K562 (cell line): Measurements from ENCODE around the gene PCDH12. TPM values are rescaled to one million over a fixed set of nuclear protein-coding genes. Genes with fewer than 3 reads are reported as not detected.

Source experiments
- ATAC-seq: fragments of 200-7000 bp; cut with Tn5 transposase; 3 replicates; pipeline ENCODE4 v1.9.1; 2020; ENCODE audit warnings: moderate library complexity
- BruUV-seq: library from RNA; stranded (reverse); fragments of 400-500 nt; replicated peaks from 2 replicates; lab custom pipeline; 2021; lab: Mats Ljungman, UMichigan
- CTCF ChIA-PET: fragments of 300-600 bp; formaldehyde crosslinking; extraction: SDS; loops from one replicate; lab custom pipeline; 2021; ENCODE audit warnings: low intra/inter-chr PET ratio; lab: Yijun Ruan, JAX
- POLR2A ChIA-PET: fragments of 300-600, 350-650 bp; sonication (Branson Sonifier 250); formaldehyde crosslinking; extraction: SDS; loops from one replicate; lab custom pipeline; 2021; ENCODE audit warnings: antibody characterized with exemption, inconsistent platforms; lab: Yijun Ruan, JAX
- DNase-seq, 4 experiments: peaks; one replicate each; pipeline versions ENCODE4 v3.0.0 to v3.0.0-alpha.2; 2011 to 2018; ENCODE audit warnings: low spot score in 3 of 4, mixed read lengths in 3 of 4; ENCODE audit errors: extremely low read depth in 1 of 4
- FAIRE-seq: peaks from 2 replicates; lab custom pipeline; 2011; peaks lifted over from hg19 to GRCh38; lab: Jason Lieb, UNC
- H2AFZ ChIP-seq: 2 replicates; pipeline ENCODE4 v1.6.0; 2011; ENCODE audit warnings: low read depth, low read length, control low read depth, inconsistent platforms
- H3K27ac ChIP-seq: fragments of 200-600 bp; 3 replicates; pipeline ENCODE4 v1.8.0; 2011; ENCODE audit warnings: low read depth, mild to moderate bottlenecking, control low read depth, inconsistent platforms, low read length, moderate library complexity, mixed read lengths; ENCODE audit errors: extremely low read depth
- H3K27me3 ChIP-seq, 2 experiments: fragments of 300-600 bp in 1 of 2; 2 replicates in 1 of 2; 3 replicates in 1 of 2; pipeline versions ENCODE4 v1.6.0 to v1.8.0; 2011; ENCODE audit warnings: inconsistent platforms in 2 of 2, low read length in 2 of 2, mild to moderate bottlenecking in 1 of 2, mixed read lengths in 1 of 2, moderate library complexity in 1 of 2; ENCODE audit not compliant: control insufficient read depth in 2 of 2, insufficient read depth in 2 of 2
- H3K36me3 ChIP-seq: fragments of 300-600 bp; 3 replicates; pipeline ENCODE4 v1.8.0; 2011; ENCODE audit warnings: mild to moderate bottlenecking, low read length, inconsistent platforms; ENCODE audit not compliant: control insufficient read depth, insufficient read depth
- H3K4me1 ChIP-seq, 2 experiments: fragments of 200-600 bp in 1 of 2; replicated peaks in 1 of 2; 2 replicates in 1 of 2; 3 replicates in 1 of 2; pipeline versions ENCODE4 v1.5.1 to v1.8.0; 2011; ENCODE audit warnings: inconsistent platforms in 2 of 2, low read length in 2 of 2, mild to moderate bottlenecking in 1 of 2, mixed read lengths in 1 of 2, moderate library complexity in 1 of 2; ENCODE audit not compliant: control insufficient read depth in 2 of 2, insufficient read depth in 2 of 2
- H3K4me2 ChIP-seq: 2 replicates; pipeline ENCODE4 v1.6.1; 2011; ENCODE audit warnings: low read length, control low read depth, inconsistent platforms, mixed read lengths; ENCODE audit not compliant: insufficient read depth
- H3K4me3 ChIP-seq: fragments of 200-600 bp; sonication (generic), shearing (Covaris generic); 2 replicates; pipeline ENCODE4 v1.5.1; 2016; ENCODE audit warnings: control low read depth, inconsistent platforms
- H3K79me2 ChIP-seq: fragments of 200-600 bp; 3 replicates; pipeline ENCODE4 v1.8.0; 2011; ENCODE audit warnings: low read length, inconsistent platforms; ENCODE audit not compliant: control insufficient read depth, insufficient read depth
- H3K9ac ChIP-seq, 2 experiments: 2 replicates each; pipeline versions ENCODE4 v1.6.0 to v1.6.1; 2011; ENCODE audit warnings: low read depth in 2 of 2, low read length in 2 of 2, control low read depth in 1 of 2, inconsistent platforms in 1 of 2, mild to moderate bottlenecking in 1 of 2, mixed read lengths in 1 of 2; ENCODE audit not compliant: insufficient read depth in 1 of 2
- H3K9me1 ChIP-seq: one replicate; pipeline ENCODE4 v1.6.0; 2011; ENCODE audit warnings: inconsistent platforms, mild to moderate bottlenecking, low read length, moderate library complexity; ENCODE audit not compliant: control insufficient read depth, insufficient read depth
- H3K9me3 ChIP-seq: replicated peaks from 2 replicates; pipeline ENCODE4 v1.5.1; 2011; ENCODE audit warnings: low read depth, low read length, inconsistent platforms; ENCODE audit not compliant: control insufficient read depth, insufficient read depth
- H4K20me1 ChIP-seq: replicated peaks from 2 replicates; pipeline ENCODE4 v1.6.1; 2011; ENCODE audit warnings: low read length, inconsistent platforms, mixed read lengths; ENCODE audit not compliant: control insufficient read depth, insufficient read depth
- ARID1B ChIP-seq: fragments of 450-650 bp; IDR thresholded peaks from 2 replicates; pipeline ENCODE4 v1.6.1; 2016; ENCODE audit warnings: antibody characterized with exemption, mild to moderate bottlenecking, inconsistent platforms
- DMBX1 ChIP-seq: fragments of 250-450 bp; sonication (Bioruptor Pico); IDR thresholded peaks from 2 replicates; pipeline ENCODE4 v1.8.0; 2022; ENCODE audit warnings: inconsistent platforms, mild to moderate bottlenecking, moderate library complexity, borderline replicate concordance
- ETV1 ChIP-seq: fragments of 450-650 bp; conservative IDR thresholded peaks from 2 replicates; pipeline ENCODE4 v1.6.1; 2016; ENCODE audit warnings: missing genetic modification characterization, control low read depth, low read depth, missing compliant biosample characterization
- EWSR1 ChIP-seq: fragments of 450-650 bp; IDR thresholded peaks from 2 replicates; pipeline ENCODE4 v1.6.1; 2018; ENCODE audit warnings: borderline replicate concordance, mild to moderate bottlenecking, low read depth, moderate library complexity; ENCODE audit not compliant: partially characterized antibody
- EZH2 ChIP-seq: IDR thresholded peaks from 2 replicates; pipeline ENCODE4 v1.6.1; 2012; ENCODE audit warnings: low read depth, mild to moderate bottlenecking, inconsistent platforms, low read length, borderline replicate concordance
- KDM2B ChIP-seq: fragments of 250-450 bp; sonication (Bioruptor Pico); IDR thresholded peaks from 2 replicates; pipeline ENCODE4 v1.8.0; 2021; ENCODE audit warnings: mild to moderate bottlenecking, moderate library complexity
- MECOM ChIP-seq: fragments of 250-450 bp; sonication (Bioruptor Pico); IDR thresholded peaks from 2 replicates; pipeline ENCODE4 v1.8.0; 2022; ENCODE audit warnings: inconsistent platforms
- MTA2 ChIP-seq: fragments of 450-650 bp; IDR thresholded peaks from 2 replicates; pipeline ENCODE4 v1.6.1; 2016; ENCODE audit warnings: low read depth
- NFIX ChIP-seq: fragments of 250-450 bp; sonication (Bioruptor Pico); IDR thresholded peaks from 2 replicates; pipeline ENCODE4 v1.4.0; 2020; ENCODE audit warnings: low read depth, mild to moderate bottlenecking, moderate library complexity
- NONO ChIP-seq, 2 experiments: fragments of 200-400 bp in 1 of 2; fragments of 450-650 bp in 1 of 2; formaldehyde crosslinking in 1 of 2; IDR thresholded peaks; 2 replicates each; pipeline ENCODE4 v1.6.1; 2017; ENCODE audit warnings: low read depth in 2 of 2, mild to moderate bottlenecking in 2 of 2, moderate library complexity in 2 of 2, low read length in 1 of 2
- NR2C2 ChIP-seq, 2 experiments: fragments of 200-800 bp in 1 of 2; sonication (Bioruptor generic) in 1 of 2; sonication (generic) in 1 of 2; formaldehyde crosslinking in 1 of 2; IDR thresholded peaks; 2 replicates each; pipeline versions ENCODE4 v1.6.1 to v1.8.0; 2016 to 2022; ENCODE audit warnings: mild to moderate bottlenecking in 1 of 2, missing compliant biosample characterization in 1 of 2, missing genetic modification characterization in 1 of 2, missing genetic modification reagents in 1 of 2
- RBM15 ChIP-seq: fragments of 200-400 bp; formaldehyde crosslinking; IDR thresholded peaks from 2 replicates; pipeline ENCODE4 v1.6.1; 2018; ENCODE audit warnings: mild to moderate bottlenecking, low read length, moderate library complexity; ENCODE audit not compliant: insufficient read depth
- RBM17 ChIP-seq: fragments of 200-400 bp; formaldehyde crosslinking; IDR thresholded peaks from 2 replicates; pipeline ENCODE4 v1.6.1; 2017; ENCODE audit warnings: low read depth, mild to moderate bottlenecking, low read length, borderline replicate concordance
- ZNF143 ChIP-seq: sonication (generic); formaldehyde crosslinking; IDR thresholded peaks from 2 replicates; pipeline ENCODE4 v1.9.0; 2022; ENCODE audit warnings: mild to moderate bottlenecking, missing genetic modification reagents
- WGBS: fragments of 100-300 bp; shearing (Covaris generic); methylation state at CpG from one replicate; pipeline ENCODE4 v1.1.6; 2016; ENCODE audit warnings: low coverage, mixed read lengths; ENCODE audit not compliant: insufficient coverage; ENCODE audit errors: missing lambda C conversion rate; 5-methylcytosine and 5-hydroxymethylcytosine counted together
- in situ Hi-C: fragments of 300-500 bp; cut with MboI; formaldehyde crosslinking; loops from 4 replicates; pipeline ENCODE4 v1.15.0; 2018; ENCODE audit warnings: inconsistent platforms, mixed read lengths
- intact Hi-C: fragments of 100-400 bp; cut with micrococcal nuclease; formaldehyde crosslinking; loops from 2 replicates; pipeline ENCODE4 v1.14.2; 2022
- polyA plus RNA-seq, 8 experiments: library from polyadenylated mRNA; depleted of rRNA in 4 of 8; stranded (reverse) in 5 of 8; unstranded in 3 of 8; fragments of >200 nt; fragmentation: Nextera tagmentation in 2 of 8; fragmentation: Illumina TruSeq in 1 of 8; extraction: Ambion mirVana in 2 of 8; extraction: Trizol in 1 of 8; gene quantifications; 2 replicates each; pipeline versions ENCODE4 v1.2.1 to v1.2.3, GENCODE V29; 2011 to 2014; ENCODE audit warnings: inconsistent platforms in 1 of 8, missing spikeins in 1 of 8
- total RNA-seq, 7 experiments: library from RNA; depleted of rRNA in 6 of 7; stranded (reverse); fragments of >200 nt in 6 of 7; fragmentation: Illumina TruSeq in 2 of 7; extraction: Trizol in 2 of 7; gene quantifications; 2 replicates each; pipeline versions ENCODE4 v1.2.1 to v1.2.3, GENCODE V29; 2011 to 2021; ENCODE audit warnings: low replicate concordance in 1 of 7
- TF ChIP-seq, protein P1 (sequence below): fragments of 250-450 bp; sonication (Bioruptor Pico); IDR thresholded peaks from 2 replicates; pipeline ENCODE4 v1.4.0; 2020
- TF ChIP-seq, protein P2 (sequence below): fragments of 450-650 bp; formaldehyde crosslinking; IDR thresholded peaks from 2 replicates; pipeline ENCODE4 v1.4.0; 2020; ENCODE audit warnings: mild to moderate bottlenecking
- TF ChIP-seq, protein P3 (sequence below): IDR thresholded peaks from 2 replicates; pipeline ENCODE4 v1.6.1; 2011; ENCODE audit not compliant: insufficient read length; ENCODE audit errors: extremely low read depth

Gene PCDH12
- total and polyA plus RNA-seq, 9 of the 15 experiments (the other 6 are each of a cell fraction or from before 2014, with no cell fraction given) = 0.01 to 0.04 (median 0.01) TPM; not detected in 4

DNA sequence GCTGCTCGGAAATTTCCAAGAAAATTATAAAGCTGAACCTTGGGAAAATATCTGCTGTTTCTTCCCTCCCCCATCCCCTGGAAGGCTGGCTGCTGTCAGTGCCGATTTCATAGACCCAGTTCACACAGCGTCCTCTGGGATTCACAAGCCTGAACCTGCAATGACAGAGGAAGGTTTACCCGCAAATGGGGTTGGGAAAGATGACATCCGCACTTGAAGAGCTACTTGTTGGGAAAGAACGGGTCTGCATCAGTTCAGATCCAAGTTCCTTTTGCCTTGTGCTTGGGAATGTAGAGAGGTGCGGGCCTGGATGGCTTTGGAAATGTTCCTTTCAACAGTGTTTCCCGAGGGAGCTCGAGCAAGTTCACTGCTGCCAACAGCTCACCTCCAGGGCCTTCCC is 13.9 kb downstream of the PCDH12 start:
- intact Hi-C loops = no loop called here
- Histone ChIP-seq H2AFZ (no peak overlapping the region), H3K9me1 (no peaks in the 10 kb centered on the region), H3K4me1 (peaks cover 0 to 9% of the 10 kb centered on the region in 2 experiments; a peak in 2 of 5 replicates), H3K27ac (no peak overlapping the region), H3K4me2 (no peak overlapping the region), H4K20me1 (0 out of 2 replicates have a peak, but pooled peaks cover 4% of the 10 kb centered on the region), H3K27me3 (peaks cover 11 to 27% of the 10 kb centered on the region in 2 experiments; a peak in 3 of 5 replicates), H3K4me3 (no peak overlapping the region), H3K9me3 (no peaks in the 10 kb centered on the region), H3K79me2 (no peaks in the 10 kb centered on the region), H3K9ac (no peak overlapping the region), H3K36me3 (peaks cover 8% of the 10 kb centered on the region; the same call in 1 of the 3 replicates)
- BruUV-seq = no TSS peak
- TF ChIP-seq KDM2B (CRISPR knock-in tag) (no peak), MECOM (CRISPR knock-in tag) (no peak), NFIX (CRISPR knock-in tag) (no peak), EZH2 (no peak), ETV1 (tag) (no peak), NR2C2 (CRISPR knock-in tag; IDR thresholded peaks at IDR 0.05) (no peak), NR2C2 (tag; IDR thresholded peaks at IDR 0.05) (no peak), ZNF143 (CRISPR knock-in tag) (no peak), DMBX1 (CRISPR knock-in tag) (no peak), ARID1B (no peak), MTA2 (no peak), RBM15 (no peak), RBM17 (no peak), EWSR1 (no peak), NONO (IDR thresholded peaks at IDR 0.05; ENCODE audit: low read depth in 2 of 2, low read length in 1 of 2) (no peak)
- TF ChIP-seq, protein P1, sequence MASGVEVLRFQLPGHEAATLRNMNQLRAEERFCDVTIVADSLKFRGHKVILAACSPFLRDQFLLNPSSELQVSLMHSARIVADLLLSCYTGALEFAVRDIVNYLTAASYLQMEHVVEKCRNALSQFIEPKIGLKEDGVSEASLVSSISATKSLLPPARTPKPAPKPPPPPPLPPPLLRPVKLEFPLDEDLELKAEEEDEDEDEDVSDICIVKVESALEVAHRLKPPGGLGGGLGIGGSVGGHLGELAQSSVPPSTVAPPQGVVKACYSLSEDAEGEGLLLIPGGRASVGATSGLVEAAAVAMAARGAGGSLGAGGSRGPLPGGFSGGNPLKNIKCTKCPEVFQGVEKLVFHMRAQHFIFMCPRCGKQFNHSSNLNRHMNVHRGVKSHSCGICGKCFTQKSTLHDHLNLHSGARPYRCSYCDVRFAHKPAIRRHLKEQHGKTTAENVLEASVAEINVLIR = no peak
- TF ChIP-seq, protein P2, sequence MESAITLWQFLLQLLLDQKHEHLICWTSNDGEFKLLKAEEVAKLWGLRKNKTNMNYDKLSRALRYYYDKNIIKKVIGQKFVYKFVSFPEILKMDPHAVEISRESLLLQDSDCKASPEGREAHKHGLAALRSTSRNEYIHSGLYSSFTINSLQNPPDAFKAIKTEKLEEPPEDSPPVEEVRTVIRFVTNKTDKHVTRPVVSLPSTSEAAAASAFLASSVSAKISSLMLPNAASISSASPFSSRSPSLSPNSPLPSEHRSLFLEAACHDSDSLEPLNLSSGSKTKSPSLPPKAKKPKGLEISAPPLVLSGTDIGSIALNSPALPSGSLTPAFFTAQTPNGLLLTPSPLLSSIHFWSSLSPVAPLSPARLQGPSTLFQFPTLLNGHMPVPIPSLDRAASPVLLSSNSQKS (CRISPR knock-in tag) = no peak
- TF ChIP-seq, protein P3, sequence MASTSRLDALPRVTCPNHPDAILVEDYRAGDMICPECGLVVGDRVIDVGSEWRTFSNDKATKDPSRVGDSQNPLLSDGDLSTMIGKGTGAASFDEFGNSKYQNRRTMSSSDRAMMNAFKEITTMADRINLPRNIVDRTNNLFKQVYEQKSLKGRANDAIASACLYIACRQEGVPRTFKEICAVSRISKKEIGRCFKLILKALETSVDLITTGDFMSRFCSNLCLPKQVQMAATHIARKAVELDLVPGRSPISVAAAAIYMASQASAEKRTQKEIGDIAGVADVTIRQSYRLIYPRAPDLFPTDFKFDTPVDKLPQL = no peak
- ChIA-PET POLR2A (interaction anchor here (0.6 to 3.6 kb wide), 9 partner anchors 10 to 1279 kb away, joined by 3 to 18 read pairs (median 3); no protein-coding TSS in a partner anchor), CTCF (no interaction called here)
- in situ Hi-C loops = no loop called here
- FAIRE-seq = no peak
- WGBS = 7% methylated on average over 9 of the region's 9 CpGs
- no peak for ATAC-seq
- DNase-seq = no peak
